ENCODE measurements around the gene SAA4.
"Not testable (repeated sequence)": the region's sequence is repeated elsewhere in the genome, so short reads cannot be mapped to it uniquely, and the experiment has no call there.

The SAA4 gene

GRCh38 chr11:18189476-18190245 lies 46.9 kb downstream of the SAA4 start:
- DNase-seq, result not testable (repeated sequence)

GRCh38 chr11:18188796-18189195 lies 47.8 kb downstream of the SAA4 start:
- no peak for DNase-seq

All from suppressor macrophage (primary cell).